Activated T-cell treated with anti-CD3 and anti-CD28 coated beads, Interleukin-2, amount 50 U/mL, for 4 hours (primary cell): ENCODE data around the gene AAK1. TPM values are rescaled to one million over a fixed set of nuclear protein-coding genes. Genes with fewer than 3 reads are reported as not detected.

Source experiments
- total RNA-seq, 3 donors: library from RNA; stranded (reverse); gene quantifications; one replicate each; pipeline ENCODE4 v1.2.1, GENCODE V29; 2021

AAK1 gene
- total RNA-seq, 3 donors from 2014 or later = 46.1 to 54.5 (median 51.6) TPM

Other genes with a start within 250 kb of the AAK1 start
- gene NFU1, start 206.3 kb downstream of the AAK1 start, total RNA-seq = 10 to 100 TPM; 23.8 to 26.4 (median 25.4) TPM
- 10 to 100 TPM in 2 of 3 donors, 1 to 10 TPM in 1; 9.6 to 12.4 (median 11.2) TPM for gene ANXA4, start 98.4 kb upstream of the AAK1 start, total RNA-seq
- gene GMCL1, start 185.9 kb upstream of the AAK1 start, total RNA-seq = 10 to 100 TPM; 10.4 to 16.4 (median 12.3) TPM